Measurements from ENCODE around the gene FES.

GRCh38 chr15:90879730-90880366 is 4.5 kb upstream of the FES start:
- TF ChIP-seq, protein P1, sequence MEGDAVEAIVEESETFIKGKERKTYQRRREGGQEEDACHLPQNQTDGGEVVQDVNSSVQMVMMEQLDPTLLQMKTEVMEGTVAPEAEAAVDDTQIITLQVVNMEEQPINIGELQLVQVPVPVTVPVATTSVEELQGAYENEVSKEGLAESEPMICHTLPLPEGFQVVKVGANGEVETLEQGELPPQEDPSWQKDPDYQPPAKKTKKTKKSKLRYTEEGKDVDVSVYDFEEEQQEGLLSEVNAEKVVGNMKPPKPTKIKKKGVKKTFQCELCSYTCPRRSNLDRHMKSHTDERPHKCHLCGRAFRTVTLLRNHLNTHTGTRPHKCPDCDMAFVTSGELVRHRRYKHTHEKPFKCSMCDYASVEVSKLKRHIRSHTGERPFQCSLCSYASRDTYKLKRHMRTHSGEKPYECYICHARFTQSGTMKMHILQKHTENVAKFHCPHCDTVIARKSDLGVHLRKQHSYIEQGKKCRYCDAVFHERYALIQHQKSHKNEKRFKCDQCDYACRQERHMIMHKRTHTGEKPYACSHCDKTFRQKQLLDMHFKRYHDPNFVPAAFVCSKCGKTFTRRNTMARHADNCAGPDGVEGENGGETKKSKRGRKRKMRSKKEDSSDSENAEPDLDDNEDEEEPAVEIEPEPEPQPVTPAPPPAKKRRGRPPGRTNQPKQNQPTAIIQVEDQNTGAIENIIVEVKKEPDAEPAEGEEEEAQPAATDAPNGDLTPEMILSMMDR (IDR thresholded peaks at IDR 0.05; ENCODE audit: borderline replicate concordance, extremely low read depth, low read length, poor library complexity, severe bottlenecking): no peak
- TF ChIP-seq EZH2 (IDR thresholded peaks at IDR 0.05; ENCODE audit: borderline replicate concordance, low read depth, low read length, severe bottlenecking): no peak
